Subcutaneous adipose tissue (tissue), 4 donors: ENCODE results near the gene TMTC1. TPM values are rescaled to one million over a fixed set of nuclear protein-coding genes. Genes with fewer than 3 reads are reported as not detected.

Experiments used
- CTCF ChIP-seq: fragments of 450-650 bp; IDR thresholded peaks from one replicate; pipeline ENCODE4 v1.5.1; 2016; ENCODE audit warnings: low read depth, mild to moderate bottlenecking, control low read depth, antibody characterized with exemption, moderate library complexity
- total RNA-seq, 4 donors: library from RNA; depleted of rRNA; stranded (reverse); fragments of >200 nt; gene quantifications; one replicate each; pipeline ENCODE4 v1.1.0, GENCODE V29; 2016

TMTC1 gene
- total RNA-seq, 4 donors from 2014 or later = 45.4 to 153 (median 85.2) TPM

- TF ChIP-seq CTCF = no peak
These were observed 15.8 kb upstream of the TMTC1 start for GRCh38 chr12:29799591-29799990.

GRCh38 chr12:29797565-29798355, 14.0 kb upstream of the TMTC1 start:
- no peak for TF ChIP-seq CTCF

- no peak for TF ChIP-seq CTCF
These were observed 13.1 kb upstream of the TMTC1 start for GRCh38 chr12:29796823-29797263.

- no peak for TF ChIP-seq CTCF
These were observed 12.0 kb upstream of the TMTC1 start for GRCh38 chr12:29795715-29796114.

- TF ChIP-seq CTCF = no peak
These were observed 11.1 kb upstream of the TMTC1 start for GRCh38 chr12:29794862-29795261.

- TF ChIP-seq CTCF = no peak
These were observed 9.1 kb upstream of the TMTC1 start for GRCh38 chr12:29792853-29793252.

- TF ChIP-seq CTCF = no peak
These were observed 8.4 kb upstream of the TMTC1 start for GRCh38 chr12:29792132-29792531.
